ENCODE results near the gene SLC45A1.

Gene SLC45A1

DNA sequence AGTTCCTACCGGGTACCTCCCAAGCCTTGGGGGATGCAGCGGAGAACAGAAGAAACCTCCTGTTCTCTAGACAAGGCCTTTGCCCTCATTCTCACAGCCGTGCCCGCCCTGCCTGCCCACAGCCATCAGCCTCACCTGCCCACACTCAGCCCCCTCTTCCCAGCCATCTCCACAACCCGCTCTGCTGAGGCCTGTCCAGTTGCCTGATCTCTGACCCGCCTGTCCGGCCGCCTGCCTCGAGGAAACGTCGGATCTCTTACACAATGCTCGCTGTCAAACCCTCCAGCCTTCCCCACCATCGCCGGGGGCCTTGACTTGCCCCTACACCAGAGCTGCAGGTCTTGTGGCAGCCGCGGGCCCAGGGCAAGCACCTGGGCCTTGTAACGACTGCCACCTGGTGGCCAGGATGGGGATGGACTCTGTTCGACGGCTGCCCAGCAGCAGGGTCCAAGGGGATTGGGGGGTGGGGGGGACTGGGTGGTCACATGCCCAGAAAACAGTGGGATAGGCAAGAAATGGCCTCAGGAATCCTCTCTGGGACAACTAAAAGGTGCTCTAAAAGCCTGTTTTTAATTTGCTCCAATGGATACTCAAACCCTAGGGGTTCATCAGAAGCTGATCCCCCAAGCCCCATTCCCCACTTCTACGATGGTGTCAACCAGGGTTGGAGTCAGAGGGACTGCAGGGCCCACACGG lies 31.0 kb downstream of the SLC45A1 start:
- peak; percentile 57 for DNase-seq (ENCODE audit: insufficient read length, low spot score)
- FAIRE-seq = no peak
- TF ChIP-seq POLR2A (IDR thresholded peaks at IDR 0.05; ENCODE audit: low read depth, low read length) = no peak

DNA sequence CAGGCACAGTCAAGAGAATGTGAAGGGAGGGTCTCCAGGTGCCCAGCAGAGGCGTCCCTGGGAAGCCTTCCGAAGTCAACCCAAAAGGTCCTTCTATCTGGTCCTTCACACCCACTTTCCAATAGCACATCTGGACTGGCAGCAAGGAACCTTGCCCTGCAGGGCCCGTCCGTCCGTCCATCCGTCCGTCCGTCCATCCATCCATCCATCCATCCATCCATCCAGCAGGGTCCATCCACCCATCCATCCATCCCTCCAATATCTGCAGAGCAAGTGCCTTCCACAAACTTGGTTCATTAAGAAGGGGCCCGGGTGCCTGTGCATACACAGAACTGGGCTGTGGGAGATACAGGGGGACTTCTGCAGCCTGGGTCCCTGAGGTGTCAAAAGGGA lies 31.6 kb downstream of the SLC45A1 start:
- DNase-seq (ENCODE audit: insufficient read length, low spot score) (no peak), FAIRE-seq (no peak)
- no peak for TF ChIP-seq POLR2A (IDR thresholded peaks at IDR 0.05; ENCODE audit: low read depth, low read length)

DNA sequence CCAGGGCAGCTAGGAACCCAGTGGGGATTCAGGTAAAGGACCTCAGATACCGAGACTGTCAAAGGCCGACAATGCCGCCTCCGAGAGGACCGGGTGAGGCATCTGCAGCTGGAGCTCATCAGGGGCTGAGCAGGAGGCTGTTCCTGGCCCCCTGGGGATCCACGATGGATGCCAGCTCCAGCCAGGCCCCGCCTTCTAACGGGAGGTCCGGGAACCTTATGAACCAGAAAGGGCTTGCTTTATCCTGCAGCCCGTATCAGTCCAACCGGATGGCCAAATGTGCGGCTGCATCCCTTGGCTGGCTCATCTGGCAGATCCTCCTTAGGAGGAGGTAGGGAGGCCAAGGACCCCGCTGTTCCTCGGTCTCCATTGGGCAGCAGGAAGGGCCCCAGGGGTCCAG lies 32.0 kb downstream of the SLC45A1 start:
- FAIRE-seq = no peak
- no peak for DNase-seq (ENCODE audit: insufficient read length, low spot score)
- TF ChIP-seq POLR2A (IDR thresholded peaks at IDR 0.05; ENCODE audit: low read depth, low read length) = no peak

DNA sequence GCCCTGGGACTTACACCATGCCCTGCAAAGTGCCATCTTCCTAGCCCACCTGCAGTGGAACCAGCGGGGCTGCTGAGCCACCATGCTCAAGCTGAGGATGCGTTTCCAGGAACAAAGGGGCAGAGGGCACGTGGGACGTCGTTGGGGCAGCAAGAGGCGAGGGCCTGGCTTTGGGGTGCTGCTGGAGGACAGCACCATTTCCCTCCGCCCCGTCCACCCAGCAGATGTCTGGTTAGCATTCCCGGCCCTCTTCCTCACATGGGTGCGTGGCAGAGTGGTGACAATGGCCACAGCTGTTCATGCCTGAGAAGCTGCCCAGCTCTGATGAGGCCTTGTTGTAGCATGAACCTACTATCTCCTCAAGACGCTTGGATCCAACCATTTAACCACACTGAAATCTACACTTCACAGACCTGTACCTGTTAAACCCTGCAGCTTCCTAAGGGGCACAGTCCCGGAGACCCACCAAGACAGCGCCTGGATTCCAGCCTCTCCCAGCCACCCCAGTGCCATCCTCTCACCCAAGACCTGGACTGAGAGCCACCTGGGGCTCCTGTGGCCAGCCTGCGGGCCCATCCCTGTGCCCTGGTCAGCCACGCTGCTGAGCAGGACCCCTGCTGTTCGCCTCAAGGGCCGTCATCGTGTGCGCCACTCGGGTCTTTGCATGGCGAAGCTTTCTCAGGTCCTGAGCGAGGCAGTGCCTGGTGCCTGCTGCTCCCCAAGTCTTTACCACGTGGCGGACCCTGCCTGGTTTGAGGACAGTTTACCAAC lies 33.2 kb downstream of the SLC45A1 start:
- no peak for TF ChIP-seq POLR2A (IDR thresholded peaks at IDR 0.05; ENCODE audit: low read depth, low read length)
- DNase-seq (ENCODE audit: insufficient read length, low spot score) = no peak
- no peak for FAIRE-seq

DNA sequence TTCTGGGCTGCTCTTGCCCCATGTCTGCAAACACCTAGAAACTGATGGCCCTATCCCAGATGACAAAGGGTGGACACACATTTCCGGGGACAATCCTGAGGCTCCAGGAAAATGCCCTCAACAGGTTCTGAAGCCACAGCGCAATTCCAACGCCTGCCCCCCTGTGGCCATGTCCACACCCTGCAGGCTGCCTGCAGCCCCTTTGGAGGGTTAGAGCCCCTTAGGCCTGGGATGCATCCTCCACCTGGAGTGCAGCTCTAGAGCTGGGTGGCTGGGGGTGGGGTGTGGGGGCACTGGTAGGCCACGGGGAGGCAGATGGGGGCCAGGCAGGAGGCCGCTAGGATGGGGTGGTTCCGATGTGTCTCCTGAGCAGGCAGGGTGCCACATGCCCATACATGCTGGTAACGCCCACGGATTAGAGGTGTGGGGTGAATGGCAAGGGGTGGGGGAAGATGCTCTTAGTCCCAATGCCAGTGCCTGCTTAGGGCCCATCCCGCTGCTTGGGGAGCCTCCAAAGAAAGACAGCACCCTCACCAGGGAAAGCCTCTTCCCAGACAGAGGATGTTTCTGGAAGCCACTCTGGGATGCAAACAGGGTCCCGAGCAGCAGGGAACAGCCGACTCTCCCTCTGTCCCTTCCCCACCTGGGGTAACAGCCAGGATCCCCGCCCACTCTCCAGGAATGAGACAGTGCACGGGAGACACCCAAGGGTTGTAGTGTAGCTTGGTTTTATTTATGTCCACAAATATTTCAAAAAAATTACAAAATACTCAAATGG lies 34.0 kb downstream of the SLC45A1 start:
- no peak for DNase-seq (ENCODE audit: insufficient read length, low spot score)
- no peak for TF ChIP-seq POLR2A (IDR thresholded peaks at IDR 0.05; ENCODE audit: low read depth, low read length)
- no peak for FAIRE-seq

DNA sequence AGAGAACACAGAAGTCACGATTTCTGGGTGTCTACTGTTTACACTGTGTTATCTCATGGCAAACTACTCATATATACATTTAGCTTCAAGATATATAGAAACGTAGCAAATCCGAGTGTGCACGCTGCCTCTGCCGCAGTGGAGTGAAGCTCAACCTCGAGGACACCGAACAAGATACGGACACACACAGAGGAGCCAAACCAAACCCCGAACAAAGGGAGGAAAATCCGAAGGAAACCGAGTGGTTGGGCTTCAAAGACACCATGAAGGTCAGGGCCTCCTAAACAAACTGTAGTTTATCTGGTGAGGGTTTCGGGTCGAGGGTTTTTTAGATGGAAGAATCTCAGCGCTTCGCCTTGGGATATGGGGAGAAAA lies 34.5 kb downstream of the SLC45A1 start:
- DNase-seq (ENCODE audit: insufficient read length, low spot score) = no peak
- no peak for TF ChIP-seq POLR2A (IDR thresholded peaks at IDR 0.05; ENCODE audit: low read depth, low read length)
- FAIRE-seq = no peak

DNA sequence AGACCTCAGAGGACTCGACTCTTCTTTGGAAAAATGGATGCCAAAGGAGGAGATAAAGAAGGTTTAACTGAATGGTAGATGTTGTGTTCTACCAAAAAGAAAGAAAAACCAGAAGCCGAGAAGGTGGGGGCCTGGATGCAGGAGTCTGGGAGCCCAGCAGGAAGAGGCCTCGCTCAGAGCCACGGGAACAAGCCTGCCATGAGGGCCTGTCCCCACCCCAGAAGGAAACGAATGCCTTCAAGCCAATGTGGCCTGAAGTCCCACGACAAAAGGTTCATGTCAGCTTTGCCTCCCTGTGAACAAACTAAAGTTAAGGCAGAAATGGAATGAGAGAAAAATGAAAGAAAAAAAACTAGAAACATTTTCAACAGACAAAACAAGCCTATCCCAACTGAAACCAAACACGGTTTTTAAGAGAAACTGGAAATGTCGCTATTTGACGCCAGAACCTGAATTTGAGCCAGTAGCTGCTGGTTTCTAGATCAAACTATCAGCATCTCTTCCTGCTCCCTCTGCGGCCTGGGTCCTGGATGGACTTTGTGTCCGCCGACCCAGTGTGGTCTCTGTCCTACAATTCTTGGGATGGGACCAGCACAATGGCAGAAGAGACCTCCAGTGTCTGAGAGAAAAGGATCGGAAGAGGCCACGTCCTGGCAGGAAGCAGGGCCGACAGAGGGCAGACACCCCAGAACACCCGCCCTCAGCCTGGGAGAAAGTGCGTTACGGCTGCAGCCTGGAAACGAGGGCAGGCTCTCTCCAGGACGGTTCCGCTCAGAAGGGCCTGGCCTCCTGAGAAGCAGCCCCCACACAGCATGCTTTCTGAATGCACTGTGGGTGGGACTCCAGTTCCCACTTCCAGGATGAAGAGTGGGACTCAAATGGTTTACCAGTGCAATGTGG lies 35.2 kb downstream of the SLC45A1 start:
- no peak for DNase-seq (ENCODE audit: insufficient read length, low spot score)
- FAIRE-seq = no peak
- TF ChIP-seq POLR2A (IDR thresholded peaks at IDR 0.05; ENCODE audit: low read depth, low read length) = no peak

DNA sequence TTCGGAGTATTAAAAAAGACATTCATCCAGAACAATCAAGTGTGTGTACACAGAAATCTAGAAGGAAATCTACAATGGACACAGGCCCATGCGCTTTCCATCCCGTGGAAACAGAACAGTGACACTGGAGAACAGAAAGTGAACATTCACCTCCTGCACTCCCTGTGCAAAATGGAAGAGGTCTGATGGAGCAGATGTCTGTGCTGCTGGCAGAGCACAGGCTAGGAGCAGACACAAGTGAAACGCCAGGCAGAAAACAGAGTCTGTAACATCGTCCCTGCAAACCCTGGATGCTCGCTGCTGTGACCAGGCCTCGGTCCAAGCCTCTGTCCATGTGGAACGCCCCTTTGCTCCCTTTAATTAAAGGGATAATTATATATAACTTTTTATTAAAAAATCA lies 36.1 kb downstream of the SLC45A1 start:
- no peak for DNase-seq (ENCODE audit: insufficient read length, low spot score)
- no peak for FAIRE-seq
- no peak for TF ChIP-seq POLR2A (IDR thresholded peaks at IDR 0.05; ENCODE audit: low read depth, low read length)

DNA sequence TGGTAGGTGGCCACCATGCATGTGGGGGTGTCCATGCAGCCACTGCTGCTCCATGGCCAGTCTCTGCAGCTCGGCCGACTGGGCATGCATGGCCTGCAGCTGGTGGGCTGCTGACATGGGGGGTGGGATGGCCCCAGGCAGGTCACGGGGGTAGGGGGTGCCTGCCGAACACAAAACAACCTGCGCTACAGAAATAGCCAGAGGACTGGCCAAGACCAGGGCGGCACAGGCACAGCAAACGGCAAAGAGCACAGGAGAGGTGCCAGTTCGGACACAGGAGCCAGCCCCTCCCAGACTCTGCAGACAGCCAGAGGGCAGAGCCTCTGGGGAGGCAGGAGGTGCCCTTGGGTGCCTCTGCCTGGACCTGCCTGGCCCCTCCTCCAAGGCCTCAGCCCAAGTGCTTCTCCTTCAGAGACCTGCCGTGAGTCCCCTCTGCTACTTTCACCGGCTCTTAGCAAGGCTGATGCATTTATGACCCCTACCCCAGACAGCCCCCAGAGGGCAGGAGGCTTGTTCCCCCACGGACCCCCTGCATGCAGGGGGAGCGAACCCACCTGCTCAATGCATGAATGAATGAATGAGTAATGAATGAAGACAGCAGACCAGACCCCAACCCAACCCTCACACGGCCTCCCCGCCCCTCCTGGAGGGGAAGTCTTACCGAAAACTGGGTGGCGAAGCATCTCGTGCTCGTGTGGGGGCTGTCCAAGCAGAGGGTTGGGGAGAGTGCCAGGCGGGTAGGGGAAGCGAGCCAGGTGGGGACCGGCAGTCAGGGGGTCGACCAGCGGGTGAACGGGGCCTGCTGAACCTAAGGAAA lies 37.7 kb downstream of the SLC45A1 start:
- FAIRE-seq = no peak
- TF ChIP-seq POLR2A (IDR thresholded peaks at IDR 0.05; ENCODE audit: low read depth, low read length) = no peak
- DNase-seq (ENCODE audit: insufficient read length, low spot score) = no peak

DNA sequence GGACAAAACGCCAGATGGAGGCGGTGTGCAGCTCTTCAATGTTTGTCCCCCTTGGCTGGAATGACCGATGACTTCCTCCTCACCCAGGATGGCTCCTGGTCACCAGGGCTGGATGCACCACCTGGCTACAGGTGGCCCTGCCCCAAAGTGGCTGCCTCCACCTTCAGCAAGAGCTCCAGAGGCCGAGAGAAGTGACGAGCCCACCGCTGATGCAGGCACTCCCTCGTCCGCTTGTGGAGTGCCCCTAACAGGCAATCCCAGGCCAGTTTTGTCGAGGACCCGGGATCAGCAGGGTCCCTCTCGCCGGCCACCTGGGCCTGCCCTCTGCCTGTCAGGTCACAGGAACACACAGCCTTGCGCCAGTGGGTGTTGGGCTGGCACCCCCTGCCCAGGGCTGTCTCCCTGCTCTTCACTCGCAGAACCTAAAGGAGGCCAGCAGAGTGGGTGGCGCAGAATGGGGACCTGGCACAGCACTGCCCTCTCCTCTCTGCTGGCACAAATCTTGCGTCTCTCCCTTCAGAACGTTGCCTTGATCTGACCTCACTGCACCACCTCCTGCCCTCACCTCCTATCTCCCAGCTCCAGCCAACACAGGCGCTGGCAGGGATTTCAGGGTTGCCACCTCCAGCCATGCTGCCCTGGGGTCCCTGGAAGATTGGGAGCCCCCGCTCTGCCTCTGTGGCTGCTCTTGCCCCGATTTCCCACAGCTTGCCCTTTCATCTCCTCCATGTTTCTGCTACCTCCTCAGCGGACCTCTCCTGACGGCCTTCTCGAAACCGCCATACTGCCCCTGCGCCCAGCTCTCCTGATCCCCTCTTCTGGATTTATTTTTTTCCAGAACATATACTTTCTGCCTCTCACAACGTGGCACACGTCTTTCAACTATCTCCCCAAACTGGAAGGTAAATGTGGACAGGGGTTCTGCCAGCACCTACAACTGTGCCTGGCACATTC lies 38.6 kb downstream of the SLC45A1 start:
- FAIRE-seq (no peak), DNase-seq (ENCODE audit: insufficient read length, low spot score) (no peak)
- no peak for TF ChIP-seq POLR2A (IDR thresholded peaks at IDR 0.05; ENCODE audit: low read depth, low read length)

DNA sequence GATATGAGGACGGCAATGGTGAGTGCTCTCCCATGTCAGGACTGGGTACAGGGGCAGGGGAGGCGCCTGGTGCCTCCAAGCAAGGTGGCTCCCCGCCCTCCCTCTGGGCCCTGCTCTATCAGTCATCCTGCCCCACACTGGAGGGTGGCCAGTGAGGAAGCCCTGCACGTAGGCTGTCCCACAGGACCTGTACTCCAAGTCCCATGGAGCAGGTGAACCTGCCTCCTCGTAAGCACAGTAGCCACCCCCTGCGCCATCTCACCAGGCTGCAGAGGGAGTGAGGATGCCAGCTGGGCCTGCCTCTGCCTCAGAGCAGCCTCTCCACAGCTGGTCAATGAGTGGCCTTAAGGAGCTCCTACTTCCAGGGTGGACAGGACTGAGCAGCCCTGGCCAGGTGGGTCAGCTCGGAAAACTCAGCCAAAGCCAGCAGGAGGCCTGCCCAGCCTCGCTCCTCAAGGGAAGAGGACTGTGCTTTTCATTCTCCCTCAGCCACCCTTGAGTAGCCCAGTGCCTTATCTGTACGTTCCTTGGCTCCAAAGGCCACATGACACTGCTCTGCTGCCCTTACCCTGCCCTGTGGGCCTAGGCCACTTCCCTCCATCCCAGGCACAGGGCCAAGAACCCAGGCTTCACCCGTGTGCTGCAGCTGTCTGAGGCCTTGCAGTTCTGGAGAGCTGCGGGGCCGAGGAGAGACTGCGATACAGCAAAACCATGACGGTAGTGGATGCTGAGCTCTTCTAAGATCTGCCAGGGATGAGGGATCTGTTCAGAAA lies 39.6 kb downstream of the SLC45A1 start:
- FAIRE-seq = no peak
- DNase-seq (ENCODE audit: insufficient read length, low spot score) = no peak
- TF ChIP-seq POLR2A (IDR thresholded peaks at IDR 0.05; ENCODE audit: low read depth, low read length) = no peak
